HepG2 (cell line): Measurements from ENCODE around the gene DOK1. TPM values are rescaled to one million over a fixed set of nuclear protein-coding genes. Genes with fewer than 3 reads are reported as not detected.

Experiments
- BRD4 ChIP-seq: sonication (generic); formaldehyde crosslinking; IDR thresholded peaks from 2 replicates; pipeline ENCODE4 v1.4.0; 2020; ENCODE audit warnings: missing genetic modification reagents
- FOXJ3 ChIP-seq: sonication (generic); formaldehyde crosslinking; IDR thresholded peaks from 2 replicates; pipeline ENCODE4 v1.4.0; 2020; ENCODE audit warnings: missing genetic modification reagents, mild to moderate bottlenecking, borderline replicate concordance
- MAFG ChIP-seq: sonication (generic); formaldehyde crosslinking; IDR thresholded peaks from 2 replicates; pipeline ENCODE4 v1.5.1; 2020; ENCODE audit warnings: mild to moderate bottlenecking, missing genetic modification reagents
- MXI1 ChIP-seq: IDR thresholded peaks from 3 replicates; pipeline ENCODE4 v1.6.1; 2012; ENCODE audit warnings: low read depth, low read length, inconsistent platforms, borderline replicate concordance
- PCBP1 ChIP-seq: fragments of 200-400 bp; formaldehyde crosslinking; IDR thresholded peaks from 2 replicates; pipeline ENCODE4 v1.6.1; 2017; ENCODE audit warnings: mild to moderate bottlenecking, low read depth, low read length, borderline replicate concordance
- RARA ChIP-seq: IDR thresholded peaks from 2 replicates; pipeline ENCODE4 v1.6.1; 2016; ENCODE audit warnings: missing genetic modification reagents, missing compliant biosample characterization
- RBM22 ChIP-seq: fragments of 200-400 bp; formaldehyde crosslinking; optimal IDR thresholded peaks from 2 replicates; pipeline ENCODE3; 2017; ENCODE audit warnings: mild to moderate bottlenecking, low read length, moderate library complexity
- RCOR2 ChIP-seq: IDR thresholded peaks from 2 replicates; pipeline ENCODE4 v1.6.1; 2016; ENCODE audit warnings: missing biosample characterization, missing genetic modification reagents
- SATB2 ChIP-seq: sonication (generic); formaldehyde crosslinking; IDR thresholded peaks from 2 replicates; pipeline ENCODE4 v1.5.0; 2020; ENCODE audit warnings: missing genetic modification reagents
- SMARCC2 ChIP-seq: fragments of 450-650 bp; IDR thresholded peaks from 2 replicates; pipeline ENCODE4 v1.6.1; 2017; ENCODE audit warnings: antibody characterized with exemption, mild to moderate bottlenecking
- ZC3H4 ChIP-seq: sonication (generic); formaldehyde crosslinking; IDR thresholded peaks from 2 replicates; pipeline ENCODE4 v1.4.0; 2020; ENCODE audit warnings: missing genetic modification reagents, borderline replicate concordance
- ZNF501 ChIP-seq: sonication (generic); formaldehyde crosslinking; IDR thresholded peaks from 2 replicates; pipeline ENCODE4 v1.5.1; 2020; ENCODE audit warnings: mild to moderate bottlenecking, moderate library complexity, missing genetic modification reagents
- ZNF562 ChIP-seq: sonication (generic); formaldehyde crosslinking; IDR thresholded peaks from 2 replicates; pipeline ENCODE4 v1.8.0; 2022; ENCODE audit warnings: missing genetic modification reagents, borderline replicate concordance
- ZNF605 ChIP-seq: sonication (generic); formaldehyde crosslinking; IDR thresholded peaks from 2 replicates; pipeline ENCODE4 v1.8.0; 2022; ENCODE audit warnings: mild to moderate bottlenecking, missing genetic modification reagents
- ZNF713 ChIP-seq: sonication (generic); formaldehyde crosslinking; IDR thresholded peaks from 2 replicates; pipeline ENCODE4 v1.4.0; 2020; ENCODE audit warnings: mild to moderate bottlenecking, missing genetic modification reagents
- ZNF749 ChIP-seq: sonication (generic); formaldehyde crosslinking; IDR thresholded peaks from 2 replicates; pipeline ENCODE4 v1.8.0; 2022; ENCODE audit warnings: mild to moderate bottlenecking, missing genetic modification reagents, moderate library complexity, borderline replicate concordance
- ZNF776 ChIP-seq: sonication (generic); formaldehyde crosslinking; IDR thresholded peaks from 2 replicates; pipeline ENCODE4 v1.4.0; 2020; ENCODE audit warnings: mild to moderate bottlenecking, missing genetic modification reagents
- ZSCAN29 ChIP-seq: sonication (generic); formaldehyde crosslinking; conservative IDR thresholded peaks from 2 replicates; pipeline ENCODE4 v1.4.0; 2020; ENCODE audit warnings: mild to moderate bottlenecking, missing genetic modification reagents
- polyA plus RNA-seq, 8 experiments: library from polyadenylated mRNA; depleted of rRNA in 3 of 8; stranded (reverse) in 7 of 8; unstranded in 1 of 8; fragments of >200 nt; fragmentation: Illumina TruSeq in 4 of 8; extraction: Trizol in 4 of 8; gene quantifications; 2 replicates each; pipeline versions ENCODE4 v1.2.1 to v1.2.3, GENCODE V29; 2011 to 2016; ENCODE audit warnings: low read depth in 4 of 8, missing spikeins in 1 of 8, mixed read lengths in 1 of 8; ENCODE audit not compliant: insufficient read depth in 1 of 8
- total RNA-seq, 5 experiments: library from RNA; depleted of rRNA; stranded (reverse); fragments of >200 nt; fragmentation: Illumina TruSeq; extraction: Trizol; gene quantifications; 2 replicates each; pipeline ENCODE4 v1.2.3, GENCODE V29; 2016; ENCODE audit warnings: low read depth in 1 of 5
- TF ChIP-seq, protein P1 (sequence below): sonication (generic); formaldehyde crosslinking; IDR thresholded peaks from 2 replicates; pipeline ENCODE4 v1.4.0; 2020; ENCODE audit warnings: missing genetic modification reagents, borderline replicate concordance
- TF ChIP-seq, protein P2 (sequence below): IDR thresholded peaks from 2 replicates; pipeline ENCODE4 v1.6.1; 2016; ENCODE audit warnings: mild to moderate bottlenecking
- TF ChIP-seq, protein P3 (sequence below): IDR thresholded peaks from 2 replicates; pipeline ENCODE4 v1.6.1; 2016; ENCODE audit warnings: low read depth, missing genetic modification reagents, missing compliant biosample characterization

DOK1 gene
- total and polyA plus RNA-seq, 2 of the 13 experiments (the other 11 are each of a cell fraction or from before 2014, with no cell fraction given): 0.53 to 0.74 TPM

DNA sequence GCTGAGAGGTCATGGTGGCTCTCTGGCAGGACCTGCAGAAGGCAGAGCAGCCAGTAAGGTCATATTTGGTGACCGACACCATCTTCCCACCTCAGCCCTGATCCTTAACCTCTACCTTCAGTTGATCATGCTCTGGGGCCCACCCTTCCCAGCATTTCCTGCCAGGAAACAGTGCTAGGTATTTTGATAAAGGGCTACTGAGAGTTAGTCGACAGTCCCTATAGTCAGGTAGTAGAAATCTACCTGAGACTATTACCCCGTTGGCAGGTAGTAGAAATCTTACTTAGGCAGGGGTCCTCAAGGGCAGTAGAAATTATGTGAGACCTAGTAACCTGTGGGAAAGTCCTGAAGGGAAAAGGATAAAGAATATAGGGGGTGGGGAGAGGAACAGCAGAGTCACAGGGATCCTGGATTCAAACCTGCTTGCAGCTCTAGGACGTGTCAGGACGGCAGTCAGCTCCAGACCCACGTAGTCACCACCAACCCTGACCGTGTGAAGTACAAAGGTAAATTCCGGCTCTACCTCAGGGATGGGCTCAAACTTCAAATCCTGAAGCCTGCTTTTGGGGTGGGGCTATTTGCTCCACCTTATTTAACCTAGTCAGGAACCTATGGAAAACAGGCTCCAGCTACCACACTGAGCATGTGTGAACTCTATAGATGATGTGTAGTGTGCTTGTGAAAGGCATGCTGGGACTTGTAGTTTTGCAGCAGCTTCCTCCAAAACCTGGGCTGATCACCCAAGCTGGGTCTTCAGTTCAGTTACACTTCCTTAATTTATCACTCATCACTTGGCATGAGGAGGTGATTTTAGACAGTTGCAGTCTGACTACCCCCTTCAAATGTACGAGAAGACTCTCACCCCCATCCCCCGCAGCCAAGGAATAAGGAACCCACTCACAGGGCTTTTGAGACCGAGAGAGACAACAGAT is 28.5 kb upstream of the DOK1 start, which contains the start of gene DQX1 (continued):
- TF ChIP-seq ZNF713 (CRISPR knock-in tag) (no peak), RBM22 (peak; percentile 84), ZNF562 (CRISPR knock-in tag) (no peak), ZNF749 (CRISPR knock-in tag) (no peak), SATB2 (CRISPR knock-in tag) (no peak), ZNF605 (CRISPR knock-in tag) (peak; percentile 87), MAFG (CRISPR knock-in tag) (no peak), ZNF776 (CRISPR knock-in tag) (no peak), MXI1 (peak; percentile 79; the same call in 1 of the 3 replicates), BRD4 (0 out of 2 replicates have a peak, but pooled peaks have one; percentile 41), ZC3H4 (CRISPR knock-in tag) (peak; percentile 45; the same call in 1 of the 2 replicates), FOXJ3 (CRISPR knock-in tag) (no peak), ZNF501 (CRISPR knock-in tag) (peak; percentile 59), SMARCC2 (no peak), PCBP1 (no peak), ZSCAN29 (CRISPR knock-in tag) (no peak), RARA (peak; percentile 54), RCOR2 (CRISPR knock-in tag) (no peak)
- TF ChIP-seq, protein P1, sequence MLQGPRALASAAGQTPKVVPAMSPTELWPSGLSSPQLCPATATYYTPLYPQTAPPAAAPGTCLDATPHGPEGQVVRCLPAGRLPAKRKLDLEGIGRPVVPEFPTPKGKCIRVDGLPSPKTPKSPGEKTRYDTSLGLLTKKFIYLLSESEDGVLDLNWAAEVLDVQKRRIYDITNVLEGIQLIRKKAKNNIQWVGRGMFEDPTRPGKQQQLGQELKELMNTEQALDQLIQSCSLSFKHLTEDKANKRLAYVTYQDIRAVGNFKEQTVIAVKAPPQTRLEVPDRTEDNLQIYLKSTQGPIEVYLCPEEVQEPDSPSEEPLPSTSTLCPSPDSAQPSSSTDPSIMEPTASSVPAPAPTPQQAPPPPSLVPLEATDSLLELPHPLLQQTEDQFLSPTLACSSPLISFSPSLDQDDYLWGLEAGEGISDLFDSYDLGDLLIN: no peak
- TF ChIP-seq, protein P2, sequence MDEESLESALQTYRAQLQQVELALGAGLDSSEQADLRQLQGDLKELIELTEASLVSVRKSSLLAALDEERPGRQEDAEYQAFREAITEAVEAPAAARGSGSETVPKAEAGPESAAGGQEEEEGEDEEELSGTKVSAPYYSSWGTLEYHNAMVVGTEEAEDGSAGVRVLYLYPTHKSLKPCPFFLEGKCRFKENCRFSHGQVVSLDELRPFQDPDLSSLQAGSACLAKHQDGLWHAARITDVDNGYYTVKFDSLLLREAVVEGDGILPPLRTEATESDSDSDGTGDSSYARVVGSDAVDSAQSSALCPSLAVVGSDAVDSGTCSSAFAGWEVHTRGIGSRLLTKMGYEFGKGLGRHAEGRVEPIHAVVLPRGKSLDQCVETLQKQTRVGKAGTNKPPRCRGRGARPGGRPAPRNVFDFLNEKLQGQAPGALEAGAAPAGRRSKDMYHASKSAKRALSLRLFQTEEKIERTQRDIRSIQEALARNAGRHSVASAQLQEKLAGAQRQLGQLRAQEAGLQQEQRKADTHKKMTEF: peak; percentile 60; the same call in 1 of the 2 replicates
- TF ChIP-seq, protein P3, sequence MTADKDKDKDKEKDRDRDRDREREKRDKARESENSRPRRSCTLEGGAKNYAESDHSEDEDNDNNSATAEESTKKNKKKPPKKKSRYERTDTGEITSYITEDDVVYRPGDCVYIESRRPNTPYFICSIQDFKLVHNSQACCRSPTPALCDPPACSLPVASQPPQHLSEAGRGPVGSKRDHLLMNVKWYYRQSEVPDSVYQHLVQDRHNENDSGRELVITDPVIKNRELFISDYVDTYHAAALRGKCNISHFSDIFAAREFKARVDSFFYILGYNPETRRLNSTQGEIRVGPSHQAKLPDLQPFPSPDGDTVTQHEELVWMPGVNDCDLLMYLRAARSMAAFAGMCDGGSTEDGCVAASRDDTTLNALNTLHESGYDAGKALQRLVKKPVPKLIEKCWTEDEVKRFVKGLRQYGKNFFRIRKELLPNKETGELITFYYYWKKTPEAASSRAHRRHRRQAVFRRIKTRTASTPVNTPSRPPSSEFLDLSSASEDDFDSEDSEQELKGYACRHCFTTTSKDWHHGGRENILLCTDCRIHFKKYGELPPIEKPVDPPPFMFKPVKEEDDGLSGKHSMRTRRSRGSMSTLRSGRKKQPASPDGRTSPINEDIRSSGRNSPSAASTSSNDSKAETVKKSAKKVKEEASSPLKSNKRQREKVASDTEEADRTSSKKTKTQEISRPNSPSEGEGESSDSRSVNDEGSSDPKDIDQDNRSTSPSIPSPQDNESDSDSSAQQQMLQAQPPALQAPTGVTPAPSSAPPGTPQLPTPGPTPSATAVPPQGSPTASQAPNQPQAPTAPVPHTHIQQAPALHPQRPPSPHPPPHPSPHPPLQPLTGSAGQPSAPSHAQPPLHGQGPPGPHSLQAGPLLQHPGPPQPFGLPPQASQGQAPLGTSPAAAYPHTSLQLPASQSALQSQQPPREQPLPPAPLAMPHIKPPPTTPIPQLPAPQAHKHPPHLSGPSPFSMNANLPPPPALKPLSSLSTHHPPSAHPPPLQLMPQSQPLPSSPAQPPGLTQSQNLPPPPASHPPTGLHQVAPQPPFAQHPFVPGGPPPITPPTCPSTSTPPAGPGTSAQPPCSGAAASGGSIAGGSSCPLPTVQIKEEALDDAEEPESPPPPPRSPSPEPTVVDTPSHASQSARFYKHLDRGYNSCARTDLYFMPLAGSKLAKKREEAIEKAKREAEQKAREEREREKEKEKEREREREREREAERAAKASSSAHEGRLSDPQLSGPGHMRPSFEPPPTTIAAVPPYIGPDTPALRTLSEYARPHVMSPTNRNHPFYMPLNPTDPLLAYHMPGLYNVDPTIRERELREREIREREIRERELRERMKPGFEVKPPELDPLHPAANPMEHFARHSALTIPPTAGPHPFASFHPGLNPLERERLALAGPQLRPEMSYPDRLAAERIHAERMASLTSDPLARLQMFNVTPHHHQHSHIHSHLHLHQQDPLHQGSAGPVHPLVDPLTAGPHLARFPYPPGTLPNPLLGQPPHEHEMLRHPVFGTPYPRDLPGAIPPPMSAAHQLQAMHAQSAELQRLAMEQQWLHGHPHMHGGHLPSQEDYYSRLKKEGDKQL: peak; percentile 10; the same call in 1 of the 2 replicates
